Measurements from ENCODE around the gene MAN2B2.
"Not testable (repeated sequence)": the region's sequence is repeated elsewhere in the genome, so short reads cannot be mapped to it uniquely, and the experiment has no call there.

Gene MAN2B2

GRCh38 chr4:6647169-6647568 lies 72.2 kb downstream of the MAN2B2 start:
- H3K36me3 ChIP-seq (ENCODE audit: low read length): peaks cover 10% of the 10 kb centered on the region
- H3K9ac ChIP-seq (ENCODE audit: low read length): no peak overlapping the region
- no peaks in the 10 kb centered on the region for H3K27me3 ChIP-seq (ENCODE audit: low read length)
- H3K27ac ChIP-seq (ENCODE audit: low read depth, low read length): no peak overlapping the region
- TF ChIP-seq EZH2phosphoT487 (conservative IDR thresholded peaks at IDR 0.05; ENCODE audit: low read length): no peak
- TF ChIP-seq, protein P1, sequence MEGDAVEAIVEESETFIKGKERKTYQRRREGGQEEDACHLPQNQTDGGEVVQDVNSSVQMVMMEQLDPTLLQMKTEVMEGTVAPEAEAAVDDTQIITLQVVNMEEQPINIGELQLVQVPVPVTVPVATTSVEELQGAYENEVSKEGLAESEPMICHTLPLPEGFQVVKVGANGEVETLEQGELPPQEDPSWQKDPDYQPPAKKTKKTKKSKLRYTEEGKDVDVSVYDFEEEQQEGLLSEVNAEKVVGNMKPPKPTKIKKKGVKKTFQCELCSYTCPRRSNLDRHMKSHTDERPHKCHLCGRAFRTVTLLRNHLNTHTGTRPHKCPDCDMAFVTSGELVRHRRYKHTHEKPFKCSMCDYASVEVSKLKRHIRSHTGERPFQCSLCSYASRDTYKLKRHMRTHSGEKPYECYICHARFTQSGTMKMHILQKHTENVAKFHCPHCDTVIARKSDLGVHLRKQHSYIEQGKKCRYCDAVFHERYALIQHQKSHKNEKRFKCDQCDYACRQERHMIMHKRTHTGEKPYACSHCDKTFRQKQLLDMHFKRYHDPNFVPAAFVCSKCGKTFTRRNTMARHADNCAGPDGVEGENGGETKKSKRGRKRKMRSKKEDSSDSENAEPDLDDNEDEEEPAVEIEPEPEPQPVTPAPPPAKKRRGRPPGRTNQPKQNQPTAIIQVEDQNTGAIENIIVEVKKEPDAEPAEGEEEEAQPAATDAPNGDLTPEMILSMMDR (IDR thresholded peaks at IDR 0.05; ENCODE audit: insufficient read depth, low read length, poor library complexity, severe bottlenecking): no peak
- peaks cover 2% of the 10 kb centered on the region for H3K79me2 ChIP-seq (ENCODE audit: insufficient read depth, low read length)
- H2AFZ ChIP-seq (ENCODE audit: low read depth, low read length, severe bottlenecking): no peak overlapping the region
- no peak overlapping the region for H3K4me3 ChIP-seq (ENCODE audit: insufficient read depth, low read length, poor library complexity, severe bottlenecking)
- no peaks in the 10 kb centered on the region for H3K9me2 ChIP-seq (replicated peaks; ENCODE audit: insufficient read depth, low read length)
- H3K9me3 ChIP-seq (ENCODE audit: insufficient read depth, low read length): no peaks in the 10 kb centered on the region
- H3K4me2 ChIP-seq (ENCODE audit: low read depth, low read length, poor library complexity, severe bottlenecking): no peak overlapping the region
- H3F3A ChIP-seq (ENCODE audit: insufficient read depth): peaks cover 5% of the 10 kb centered on the region; the same call in 1 of the 2 replicates
- H4K20me1 ChIP-seq (ENCODE audit: low read depth, low read length): peaks cover 8% of the 10 kb centered on the region; the same call in 1 of the 2 replicates

DNA sequence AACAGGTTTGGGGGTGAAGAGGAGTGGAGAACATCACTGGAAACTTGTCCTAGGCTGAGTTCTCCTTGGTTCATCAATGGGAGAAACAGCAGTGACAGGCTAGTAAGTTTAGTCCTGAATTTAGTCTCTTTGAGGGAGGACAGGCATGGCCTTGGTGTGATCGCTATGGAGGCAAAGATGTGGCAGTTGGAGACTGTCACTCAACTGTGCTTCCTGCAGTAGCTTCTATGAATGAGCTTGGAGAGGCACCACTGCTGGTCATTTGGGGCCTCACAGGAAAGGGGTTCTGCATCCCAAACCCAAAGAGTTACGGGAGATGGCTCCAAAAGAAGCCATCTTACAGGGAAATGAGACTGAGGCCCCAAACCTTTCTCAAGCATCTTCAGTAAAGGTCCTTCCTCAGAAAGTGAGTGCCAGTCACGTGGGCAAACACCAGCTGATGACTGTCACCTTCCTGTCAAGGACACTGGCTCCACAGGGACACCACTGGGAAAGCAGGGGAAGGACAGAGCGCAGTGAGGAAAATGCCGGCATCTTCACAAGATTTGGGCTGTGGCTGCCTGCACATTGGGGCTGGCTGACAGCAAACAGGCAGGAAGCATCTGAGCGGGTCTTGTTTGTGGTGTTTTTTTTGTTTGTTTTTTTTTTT lies 72.7 kb downstream of the MAN2B2 start:
- Histone ChIP-seq H2AFZ (ENCODE audit: low read depth, low read length, severe bottlenecking) (no peak overlapping the region), H3K9me2 (replicated peaks; ENCODE audit: insufficient read depth, low read length) (no peaks in the 10 kb centered on the region), H4K20me1 (ENCODE audit: low read depth, low read length) (peaks cover 3% of the 10 kb centered on the region; the same call in 1 of the 2 replicates), H3K4me2 (ENCODE audit: low read depth, low read length, poor library complexity, severe bottlenecking) (no peak overlapping the region), H3K27ac (ENCODE audit: low read depth, low read length) (no peak overlapping the region), H3K9ac (ENCODE audit: low read length) (no peak overlapping the region), H3K27me3 (ENCODE audit: low read length) (no peaks in the 10 kb centered on the region), H3K79me2 (ENCODE audit: insufficient read depth, low read length) (no peaks in the 10 kb centered on the region), H3F3A (ENCODE audit: insufficient read depth) (peaks cover 5% of the 10 kb centered on the region; the same call in 1 of the 2 replicates), H3K9me3 (ENCODE audit: insufficient read depth, low read length) (no peaks in the 10 kb centered on the region), H3K4me3 (ENCODE audit: insufficient read depth, low read length, poor library complexity, severe bottlenecking) (no peak overlapping the region), H3K36me3 (ENCODE audit: low read length) (peaks cover 5% of the 10 kb centered on the region; the same call in 1 of the 2 replicates)
- no peak for TF ChIP-seq EZH2phosphoT487 (conservative IDR thresholded peaks at IDR 0.05; ENCODE audit: low read length)
- TF ChIP-seq, protein P1 (IDR thresholded peaks at IDR 0.05; ENCODE audit: insufficient read depth, low read length, poor library complexity, severe bottlenecking): no peak

- Histone ChIP-seq H3K79me2 (ENCODE audit: insufficient read depth, low read length) (no peaks in the 10 kb centered on the region), H3K27ac (ENCODE audit: low read depth, low read length) (no peak overlapping the region), H2AFZ (ENCODE audit: low read depth, low read length, severe bottlenecking) (no peak overlapping the region), H4K20me1 (ENCODE audit: low read depth, low read length) (no peaks in the 10 kb centered on the region), H3K4me3 (ENCODE audit: insufficient read depth, low read length, poor library complexity, severe bottlenecking) (no peak overlapping the region), H3F3A (ENCODE audit: insufficient read depth) (no peaks in the 10 kb centered on the region), H3K27me3 (ENCODE audit: low read length) (no peaks in the 10 kb centered on the region), H3K9me2 (replicated peaks; ENCODE audit: insufficient read depth, low read length) (no peaks in the 10 kb centered on the region), H3K9ac (ENCODE audit: low read length) (no peak overlapping the region), H3K4me2 (ENCODE audit: low read depth, low read length, poor library complexity, severe bottlenecking) (no peak overlapping the region), H3K9me3 (ENCODE audit: insufficient read depth, low read length) (no peaks in the 10 kb centered on the region), H3K36me3 (ENCODE audit: low read length) (no peaks in the 10 kb centered on the region)
- no peak for TF ChIP-seq EZH2phosphoT487 (conservative IDR thresholded peaks at IDR 0.05; ENCODE audit: low read length)
- TF ChIP-seq, protein P1 (IDR thresholded peaks at IDR 0.05; ENCODE audit: insufficient read depth, low read length, poor library complexity, severe bottlenecking): no peak
Measured at GRCh38 chr4:6649216-6649615, 74.2 kb downstream of the MAN2B2 start.

DNA sequence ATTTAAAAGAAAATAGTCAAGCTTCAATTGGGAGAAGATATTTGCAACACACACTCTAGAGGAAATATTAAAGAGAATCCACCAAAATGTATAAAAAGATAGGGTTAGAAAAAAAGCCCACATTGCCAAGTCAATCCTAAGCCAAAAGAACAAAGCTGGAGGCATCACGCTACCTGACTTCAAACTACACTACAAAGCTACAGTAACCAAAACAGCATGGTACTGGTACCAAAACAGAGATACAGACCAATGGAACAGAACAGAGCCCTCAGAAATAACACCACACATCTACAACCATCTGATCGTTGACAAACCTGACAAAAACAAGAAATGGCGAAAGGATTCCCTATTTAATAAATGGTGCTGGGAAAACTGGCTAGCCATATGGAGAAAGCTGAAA lies 79.2 kb downstream of the MAN2B2 start:
- not testable (repeated sequence) for H3K9me2 ChIP-seq (replicated peaks; ENCODE audit: insufficient read depth, low read length); H3K79me2 ChIP-seq (ENCODE audit: insufficient read depth, low read length); H3K4me2 ChIP-seq (ENCODE audit: low read depth, low read length, poor library complexity, severe bottlenecking); H3K9me3 ChIP-seq (ENCODE audit: insufficient read depth, low read length); H3K4me3 ChIP-seq (ENCODE audit: insufficient read depth, low read length, poor library complexity, severe bottlenecking); H4K20me1 ChIP-seq (ENCODE audit: low read depth, low read length); H2AFZ ChIP-seq (ENCODE audit: low read depth, low read length, severe bottlenecking); H3K9ac ChIP-seq (ENCODE audit: low read length); H3F3A ChIP-seq (ENCODE audit: insufficient read depth); H3K36me3 ChIP-seq (ENCODE audit: low read length); H3K27me3 ChIP-seq (ENCODE audit: low read length); H3K27ac ChIP-seq (ENCODE audit: low read depth, low read length)

- H3K79me2 ChIP-seq (ENCODE audit: insufficient read depth, low read length): not testable (repeated sequence)
Measured at GRCh38 chr4:6655291-6655690, 80.3 kb downstream of the MAN2B2 start.

More at GRCh38 chr4:6655291-6655690, 80.3 kb downstream of the MAN2B2 start:
- not testable (repeated sequence) for H3K9ac ChIP-seq (ENCODE audit: low read length); H4K20me1 ChIP-seq (ENCODE audit: low read depth, low read length); H3K36me3 ChIP-seq (ENCODE audit: low read length); H3K4me3 ChIP-seq (ENCODE audit: insufficient read depth, low read length, poor library complexity, severe bottlenecking); H3K4me2 ChIP-seq (ENCODE audit: low read depth, low read length, poor library complexity, severe bottlenecking); H3K27me3 ChIP-seq (ENCODE audit: low read length); H3F3A ChIP-seq (ENCODE audit: insufficient read depth); H2AFZ ChIP-seq (ENCODE audit: low read depth, low read length, severe bottlenecking); H3K9me2 ChIP-seq (replicated peaks; ENCODE audit: insufficient read depth, low read length); H3K9me3 ChIP-seq (ENCODE audit: insufficient read depth, low read length); H3K27ac ChIP-seq (ENCODE audit: low read depth, low read length)
